Mononuclear cell (primary cell): ENCODE results near the gene ITSN1. TPM values are rescaled to one million over a fixed set of nuclear protein-coding genes. Genes with fewer than 3 reads are reported as not detected.

ENCODE experiments used
- H3K27me3 ChIP-seq: 2 replicates; pipeline ENCODE4 v1.6.0; 2011; ENCODE audit warnings: low read length, control low read depth; ENCODE audit not compliant: insufficient read depth
- H3K4me1 ChIP-seq: 2 replicates; pipeline ENCODE4 v1.5.1; 2011; ENCODE audit warnings: mild to moderate bottlenecking, low read length, control low read depth; ENCODE audit not compliant: insufficient read depth
- H3K4me3 ChIP-seq: 2 replicates; pipeline ENCODE4 v1.5.1; 2011; ENCODE audit warnings: mild to moderate bottlenecking, low read length, moderate library complexity
- H3K9me3 ChIP-seq: 2 replicates; pipeline ENCODE4 v1.5.1; 2011; ENCODE audit warnings: low read depth, mild to moderate bottlenecking, control low read depth, low read length
- total RNA-seq: library from RNA; depleted of rRNA; stranded (reverse); fragments of >200 nt; gene quantifications from one replicate; pipeline ENCODE4 v1.2.3, GENCODE V29; 2012

Gene ITSN1
- total RNA-seq, 1 donor = 2.1 TPM

DNA sequence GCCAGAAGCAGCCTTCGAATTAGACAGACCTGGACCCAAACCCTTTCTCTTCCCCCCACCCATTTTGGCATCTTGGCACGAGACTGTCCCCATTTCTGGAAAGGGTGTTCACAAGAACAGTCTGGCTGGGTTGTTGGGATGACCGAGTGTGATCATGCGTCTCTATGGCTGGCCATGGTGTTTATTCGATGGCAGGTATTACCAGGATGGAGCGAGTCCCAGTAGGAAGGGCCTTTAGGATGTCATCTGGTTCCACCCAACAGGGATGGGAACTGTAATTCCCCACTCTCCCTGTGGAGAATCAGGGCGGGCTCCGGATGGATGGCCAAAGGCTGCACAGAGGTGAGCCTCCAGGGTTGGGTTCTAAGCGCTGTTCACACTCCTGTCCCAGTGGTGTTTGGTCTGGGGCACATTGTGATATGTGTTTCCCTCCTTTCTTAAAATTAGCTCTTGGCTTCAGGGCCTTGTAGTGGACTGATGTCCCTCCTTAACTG is 306.7 kb downstream of the ITSN1 start:
- no peaks in the 10 kb centered on the region for H3K9me3 ChIP-seq
- H3K27me3 ChIP-seq = no peaks in the 10 kb centered on the region
- peaks cover 67% of the 10 kb centered on the region for H3K4me1 ChIP-seq
- H3K4me3 ChIP-seq = no peak overlapping the region

Other genes with a start within 250 kb of the ITSN1 start
- gene IFNGR2, start 239.1 kb upstream of the ITSN1 start, total RNA-seq = 88.1 TPM
- gene TMEM50B, start 162.5 kb upstream of the ITSN1 start, total RNA-seq = 50.5 TPM
- not detected for gene DNAJC28, start 150.8 kb upstream of the ITSN1 start, total RNA-seq
- gene GART, start 100.4 kb upstream of the ITSN1 start, total RNA-seq = 25.5 TPM
- 310 TPM for gene SON, start 99.5 kb upstream of the ITSN1 start, total RNA-seq
- gene DONSON, start 53.8 kb upstream of the ITSN1 start, total RNA-seq = 7.5 TPM
- 16.1 TPM for gene CRYZL1, start 760 bp upstream of the ITSN1 start, total RNA-seq